Left renal pelvis (tissue), 4 donors: ENCODE results near the gene NEB. TPM values are rescaled to one million over a fixed set of nuclear protein-coding genes. Genes with fewer than 3 reads are reported as not detected.
"Not testable (repeated sequence)": the region's sequence is repeated elsewhere in the genome, so short reads cannot be mapped to it uniquely, and the experiment has no call there.

Experiments used
- DNase-seq, 4 donors: peaks; one replicate each; pipeline ENCODE4 v3.0.0-alpha.2; 2013; ENCODE audit warnings: low read depth in 4 of 4, low spot score in 3 of 4
- polyA plus RNA-seq, 4 donors: library from polyadenylated mRNA; unstranded; fragments of 120-200 nt; gene quantifications; one replicate each; pipeline ENCODE4 v1.2.1, GENCODE V29; 2013; ENCODE audit not compliant: insufficient read length in 4 of 4

The NEB gene
- polyA plus RNA-seq, 4 donors: 2.1 to 20.3 (median 14.2) TPM

- no peak for DNase-seq
Observed at GRCh38 chr2:151707857-151708256, 26.4 kb downstream of the NEB start.

GRCh38 chr2:151704480-151704961 is 29.8 kb downstream of the NEB start:
- not testable (repeated sequence) for DNase-seq

- DNase-seq: not testable (repeated sequence)
Observed at GRCh38 chr2:151698134-151698533, 36.1 kb downstream of the NEB start.

GRCh38 chr2:151695778-151696177 is 38.5 kb downstream of the NEB start:
- DNase-seq: no peak

GRCh38 chr2:151691631-151692030 is 42.6 kb downstream of the NEB start:
- DNase-seq: no peak

- DNase-seq: no peak
Observed at GRCh38 chr2:151688719-151689118, 45.6 kb downstream of the NEB start.

- no peak for DNase-seq
Observed at GRCh38 chr2:151682459-151683003, 51.7 kb downstream of the NEB start.

- DNase-seq: no peak
Observed at GRCh38 chr2:151681051-151681450, 53.2 kb downstream of the NEB start.

- no peak for DNase-seq
Observed at GRCh38 chr2:151679994-151680393, 54.3 kb downstream of the NEB start.

GRCh38 chr2:151678849-151679248 is 55.4 kb downstream of the NEB start:
- DNase-seq: no peak

GRCh38 chr2:151673016-151673415 is 61.3 kb downstream of the NEB start:
- DNase-seq: no peak

GRCh38 chr2:151672277-151672676 is 62.0 kb downstream of the NEB start:
- no peak for DNase-seq

GRCh38 chr2:151670846-151671597 is 63.3 kb downstream of the NEB start:
- DNase-seq: no peak

- no peak for DNase-seq
Observed at GRCh38 chr2:151670346-151670745, 63.9 kb downstream of the NEB start.

GRCh38 chr2:151669585-151670081 is 64.6 kb downstream of the NEB start:
- DNase-seq: no peak

- no peak for DNase-seq
Observed at GRCh38 chr2:151668737-151669136, 65.5 kb downstream of the NEB start.

- no peak for DNase-seq
Observed at GRCh38 chr2:151665959-151666358, 68.3 kb downstream of the NEB start.

- DNase-seq: no peak
Observed at GRCh38 chr2:151664520-151664919, 69.8 kb downstream of the NEB start.

GRCh38 chr2:151661625-151662024 is 72.7 kb downstream of the NEB start:
- DNase-seq: no peak

- DNase-seq: no peak
Observed at GRCh38 chr2:151658081-151658480, 76.2 kb downstream of the NEB start.

GRCh38 chr2:151657667-151658076 is 76.6 kb downstream of the NEB start:
- no peak for DNase-seq
